GM18519 (cell line): ENCODE data around the gene HEY2.

Source experiments
- ATAC-seq: cut with Tn5 transposase; IDR thresholded peaks from one replicate; pipeline ENCODE4 v1.9.1; 2021; ENCODE audit warnings: mild to moderate bottlenecking, moderate library complexity; ENCODE audit not compliant: unreplicated experiment, low FRiP score

Gene HEY2

GRCh38 chr6:125742464-125743120 is 6.8 kb upstream of the HEY2 start:
- ATAC-seq: no peak

DNA sequence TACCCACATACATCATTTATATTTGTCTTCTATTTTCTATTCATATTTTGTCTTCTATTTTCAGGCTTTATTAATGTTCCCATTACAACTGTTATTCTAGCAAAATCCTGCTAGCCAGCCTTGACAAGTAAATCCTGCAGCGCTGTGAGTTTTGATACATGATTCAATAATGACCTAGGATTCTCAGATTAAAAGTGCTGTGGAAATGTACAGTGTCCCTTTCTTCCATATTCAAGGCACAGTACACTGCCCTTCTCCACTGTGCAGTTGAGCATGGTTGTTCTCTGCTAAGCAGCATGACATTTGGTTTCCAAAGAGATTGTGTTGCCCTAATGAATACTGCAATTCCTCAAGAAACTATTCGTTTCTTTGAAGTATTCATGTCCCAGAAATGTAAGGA is 5.8 kb upstream of the HEY2 start:
- no peak for ATAC-seq

GRCh38 chr6:125745281-125746018 is 4.0 kb upstream of the HEY2 start:
- no peak for ATAC-seq

DNA sequence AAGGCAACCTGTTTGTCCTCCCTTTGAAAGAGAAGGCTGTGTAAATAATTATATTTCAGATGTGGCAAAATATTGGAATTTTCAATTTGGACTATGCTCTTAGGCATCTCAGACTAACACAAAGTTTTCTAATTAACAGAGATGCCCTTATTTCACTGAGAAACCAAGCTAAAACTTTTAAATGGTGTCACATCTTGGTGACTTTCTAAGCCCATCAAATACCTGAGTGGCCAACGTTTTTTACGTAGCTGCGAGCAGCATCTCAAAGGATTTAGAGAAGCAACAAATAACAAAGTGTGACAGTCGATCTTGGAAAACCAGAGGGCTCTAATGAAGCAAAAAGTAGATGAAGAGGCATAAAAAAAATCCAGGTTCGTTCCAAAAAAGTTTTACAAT is 3.4 kb upstream of the HEY2 start:
- ATAC-seq: no peak

- peak; percentile 37 for ATAC-seq
Observed at GRCh38 chr6:125746731-125747588, 2.5 kb upstream of the HEY2 start.

GRCh38 chr6:125747589-125748405 is 1.6 kb upstream of the HEY2 start:
- no peak for ATAC-seq

DNA sequence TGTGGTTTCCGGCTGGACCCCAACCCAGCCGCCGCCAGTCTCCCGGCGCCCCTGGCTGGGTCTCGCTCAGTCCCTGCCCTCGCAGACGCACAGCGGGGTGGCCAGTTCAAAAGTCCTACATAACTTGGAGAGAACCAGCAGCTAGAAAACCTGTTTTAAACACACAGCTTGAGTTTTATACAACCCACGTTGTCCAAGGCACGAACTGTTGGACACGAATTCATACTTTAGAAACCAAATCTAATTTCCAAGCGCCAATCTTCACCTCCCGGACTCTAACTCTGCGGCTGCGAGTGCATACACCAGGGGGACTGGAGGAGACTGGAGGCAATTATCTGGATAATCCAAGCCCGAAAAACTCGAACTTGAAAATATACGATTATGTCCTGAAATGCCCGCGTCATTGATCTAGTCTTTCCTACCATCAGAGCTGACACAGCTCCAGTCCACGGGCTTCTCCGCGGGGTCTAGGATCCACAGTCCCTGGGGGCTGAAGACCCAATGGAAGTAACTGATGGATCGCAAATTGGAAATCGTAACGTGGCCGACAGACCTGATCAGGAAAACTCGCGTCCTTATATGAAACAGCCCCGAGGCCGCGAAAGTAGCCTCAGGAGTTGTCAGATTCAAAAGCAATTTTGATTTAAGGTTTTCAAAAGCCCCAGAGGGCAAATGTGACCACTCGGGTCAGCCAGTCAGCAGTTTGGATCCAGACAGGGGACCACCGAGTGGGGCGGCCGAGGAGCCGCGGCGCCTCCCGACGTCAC is 843 bp upstream of the HEY2 start:
- no peak for ATAC-seq

GRCh38 chr6:125749865-125750691 is 646 bp downstream of the HEY2 start:
- no peak for ATAC-seq

- no peak for ATAC-seq
Observed at GRCh38 chr6:125750692-125751333, 1.4 kb downstream of the HEY2 start.

DNA sequence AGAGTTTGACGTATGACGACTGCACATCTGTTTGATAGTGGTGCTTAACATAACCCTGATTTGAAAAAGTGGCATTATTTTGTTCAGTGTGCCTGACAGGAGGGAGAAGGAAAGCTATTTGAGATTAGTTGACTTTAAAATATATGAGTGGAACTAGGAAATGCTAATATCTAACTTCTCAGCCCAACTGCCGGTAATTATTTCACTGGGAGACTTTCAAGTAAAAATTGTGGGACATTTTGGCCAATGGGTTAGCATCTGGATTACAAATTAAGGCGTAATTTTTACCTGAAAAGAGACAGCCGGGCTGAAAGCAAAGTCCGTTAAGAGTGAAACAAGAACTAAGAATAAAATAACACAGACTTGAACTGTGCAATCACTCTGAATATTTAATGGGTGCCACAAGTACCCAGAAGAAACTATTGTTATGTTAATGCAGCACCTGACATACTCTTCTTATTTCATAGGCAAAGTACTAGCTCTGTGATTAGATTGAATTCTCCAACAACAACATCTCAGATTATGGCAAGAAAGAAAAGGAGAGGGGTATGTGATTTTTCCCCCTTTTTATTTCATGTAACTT is 2.0 kb downstream of the HEY2 start:
- no peak for ATAC-seq

GRCh38 chr6:125752773-125753172 is 3.3 kb downstream of the HEY2 start:
- ATAC-seq: no peak

GRCh38 chr6:125753218-125753936 is 3.9 kb downstream of the HEY2 start:
- ATAC-seq: no peak

- no peak for ATAC-seq
Observed at GRCh38 chr6:125753937-125754259, 4.5 kb downstream of the HEY2 start.

DNA sequence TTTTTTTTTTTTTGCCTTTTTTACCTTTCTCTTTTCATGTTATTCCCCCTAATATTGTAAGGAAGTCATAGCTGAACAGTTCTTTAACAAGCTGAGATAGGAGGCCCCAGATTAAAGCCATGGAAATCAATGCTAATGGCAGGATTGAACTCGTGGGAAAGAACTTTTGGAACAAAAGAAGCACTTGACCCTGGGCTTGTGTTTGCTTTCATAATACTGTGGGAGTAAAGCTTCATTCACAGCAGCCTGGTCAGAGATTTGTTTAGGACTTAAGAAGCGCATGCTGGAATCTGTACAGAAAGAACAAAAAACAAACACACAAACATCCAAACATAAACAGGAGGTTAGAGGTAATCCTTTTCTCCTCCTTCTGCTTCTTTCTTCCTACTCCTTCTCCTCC is 5.1 kb downstream of the HEY2 start:
- no peak for ATAC-seq

DNA sequence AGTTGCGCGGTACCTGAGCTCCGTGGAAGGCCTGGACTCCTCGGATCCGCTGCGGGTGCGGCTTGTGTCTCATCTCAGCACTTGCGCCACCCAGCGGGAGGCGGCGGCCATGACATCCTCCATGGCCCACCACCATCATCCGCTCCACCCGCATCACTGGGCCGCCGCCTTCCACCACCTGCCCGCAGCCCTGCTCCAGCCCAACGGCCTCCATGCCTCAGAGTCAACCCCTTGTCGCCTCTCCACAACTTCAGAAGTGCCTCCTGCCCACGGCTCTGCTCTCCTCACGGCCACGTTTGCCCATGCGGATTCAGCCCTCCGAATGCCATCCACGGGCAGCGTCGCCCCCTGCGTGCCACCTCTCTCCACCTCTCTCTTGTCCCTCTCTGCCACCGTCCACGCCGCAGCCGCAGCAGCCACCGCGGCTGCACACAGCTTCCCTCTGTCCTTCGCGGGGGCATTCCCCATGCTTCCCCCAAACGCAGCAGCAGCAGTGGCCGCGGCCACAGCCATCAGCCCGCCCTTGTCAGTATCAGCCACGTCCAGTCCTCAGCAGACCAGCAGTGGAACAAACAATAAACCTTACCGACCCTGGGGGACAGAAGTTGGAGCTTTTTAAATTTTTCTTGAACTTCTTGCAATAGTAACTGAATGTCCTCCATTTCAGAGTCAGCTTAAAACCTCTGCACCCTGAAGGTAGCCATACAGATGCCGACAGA is 9.9 kb downstream of the HEY2 start:
- no peak for ATAC-seq

- no peak for ATAC-seq
Observed at GRCh38 chr6:125759959-125760457, 10.6 kb downstream of the HEY2 start.
